GM18858 (cell line): ENCODE results near the gene PPP1R14C.
"Not testable (repeated sequence)": the region's sequence is repeated elsewhere in the genome, so short reads cannot be mapped to it uniquely, and the experiment has no call there.

ENCODE experiments used
- ATAC-seq: cut with Tn5 transposase; IDR thresholded peaks from one replicate; pipeline ENCODE4 v1.9.1; 2021; ENCODE audit not compliant: unreplicated experiment

The PPP1R14C gene

GRCh38 chr6:150212778-150213177 lies 69.9 kb downstream of the PPP1R14C start:
- ATAC-seq, result no peak

DNA sequence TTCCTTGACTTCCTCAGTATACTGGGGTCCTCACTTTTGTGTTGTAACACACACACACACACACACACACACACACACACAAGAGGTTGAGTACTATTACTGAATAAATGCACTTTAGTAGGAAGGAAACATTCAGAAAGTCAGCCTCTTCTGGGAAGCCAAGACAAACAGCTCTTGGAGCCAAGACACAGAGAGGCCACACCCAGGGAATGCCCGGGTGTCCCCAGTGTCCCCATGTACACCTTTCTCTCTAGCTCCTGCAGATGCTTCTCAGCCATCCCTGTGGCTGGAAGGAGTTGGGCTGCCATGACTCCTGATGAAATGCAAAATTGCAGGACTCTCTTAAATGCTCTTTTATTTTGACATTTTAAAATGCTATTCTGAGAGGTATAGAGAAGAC lies 70.5 kb downstream of the PPP1R14C start:
- no peak for ATAC-seq

- ATAC-seq, result no peak
Measured at GRCh38 chr6:150214310-150214709, 71.5 kb downstream of the PPP1R14C start.

- no peak for ATAC-seq
Measured at GRCh38 chr6:150220634-150221551, 78.0 kb downstream of the PPP1R14C start.

DNA sequence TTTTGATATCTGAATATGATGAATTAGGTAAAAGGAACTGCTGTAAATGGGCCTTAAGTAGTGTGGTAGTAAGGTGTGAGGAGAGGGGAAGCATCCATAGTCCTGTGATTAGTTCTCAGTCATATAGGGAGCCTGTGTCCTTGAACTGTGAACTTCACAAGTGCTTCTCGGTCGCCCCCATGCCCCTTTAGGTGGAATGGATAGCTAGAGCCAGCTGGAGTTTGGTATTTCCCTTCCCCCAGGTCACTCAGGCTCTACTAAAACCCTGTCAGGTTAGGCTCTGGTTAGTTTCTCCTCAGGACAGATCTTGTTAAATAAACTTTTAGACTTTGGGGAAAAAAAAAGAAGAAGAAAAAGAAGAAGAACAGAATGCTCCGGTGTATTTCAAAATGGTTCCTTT lies 82.0 kb downstream of the PPP1R14C start:
- ATAC-seq, result no peak

DNA sequence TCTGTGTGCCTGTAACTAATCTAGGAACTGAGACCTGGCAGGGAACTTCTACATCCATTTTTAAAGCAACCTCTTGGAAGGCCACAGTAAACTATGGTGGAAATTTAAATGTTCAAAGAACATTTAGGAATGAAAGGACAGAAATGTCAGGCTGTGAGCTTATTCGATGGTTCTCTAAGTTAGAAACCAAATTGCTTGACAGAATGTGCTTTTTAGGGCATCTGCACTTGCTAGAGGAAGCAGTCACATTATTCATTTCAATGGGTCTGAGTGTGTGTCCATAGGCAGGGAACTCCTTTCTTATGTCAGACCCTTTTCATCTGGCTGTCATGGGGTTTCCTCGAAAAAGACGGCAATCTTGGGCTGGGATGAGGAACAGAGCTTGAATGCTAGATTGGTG lies 84.4 kb downstream of the PPP1R14C start:
- ATAC-seq, result no peak

DNA sequence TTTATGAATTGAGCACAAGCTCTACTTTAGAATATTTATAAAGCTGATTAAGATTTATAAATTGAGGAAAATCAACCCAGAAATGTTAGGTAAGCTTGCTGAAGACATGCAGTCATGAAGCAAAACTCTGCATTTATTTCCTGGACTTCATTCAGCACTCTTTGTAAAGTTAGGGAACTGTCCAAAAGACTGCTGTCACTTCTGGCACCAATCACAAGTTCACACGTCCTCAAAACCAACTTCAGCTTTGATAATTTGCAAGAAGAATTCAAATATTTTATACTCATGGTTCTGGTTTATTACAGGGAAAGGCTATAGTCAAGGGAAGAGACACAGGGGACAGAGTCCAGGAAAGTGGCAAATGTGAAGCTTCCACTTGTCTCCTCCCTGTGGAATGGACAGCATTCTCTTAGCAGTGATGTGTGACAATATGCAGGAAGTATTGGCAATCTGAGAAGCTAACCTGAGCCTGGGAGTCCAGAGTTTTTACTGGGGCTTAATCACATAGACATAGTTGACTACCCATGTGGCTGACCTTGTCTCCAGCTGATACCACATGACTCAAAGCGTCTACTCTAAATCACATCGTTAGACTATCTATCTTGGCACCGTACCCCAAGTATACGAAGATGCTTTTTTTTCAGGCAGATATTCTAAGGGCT lies 85.4 kb downstream of the PPP1R14C start:
- no peak for ATAC-seq

DNA sequence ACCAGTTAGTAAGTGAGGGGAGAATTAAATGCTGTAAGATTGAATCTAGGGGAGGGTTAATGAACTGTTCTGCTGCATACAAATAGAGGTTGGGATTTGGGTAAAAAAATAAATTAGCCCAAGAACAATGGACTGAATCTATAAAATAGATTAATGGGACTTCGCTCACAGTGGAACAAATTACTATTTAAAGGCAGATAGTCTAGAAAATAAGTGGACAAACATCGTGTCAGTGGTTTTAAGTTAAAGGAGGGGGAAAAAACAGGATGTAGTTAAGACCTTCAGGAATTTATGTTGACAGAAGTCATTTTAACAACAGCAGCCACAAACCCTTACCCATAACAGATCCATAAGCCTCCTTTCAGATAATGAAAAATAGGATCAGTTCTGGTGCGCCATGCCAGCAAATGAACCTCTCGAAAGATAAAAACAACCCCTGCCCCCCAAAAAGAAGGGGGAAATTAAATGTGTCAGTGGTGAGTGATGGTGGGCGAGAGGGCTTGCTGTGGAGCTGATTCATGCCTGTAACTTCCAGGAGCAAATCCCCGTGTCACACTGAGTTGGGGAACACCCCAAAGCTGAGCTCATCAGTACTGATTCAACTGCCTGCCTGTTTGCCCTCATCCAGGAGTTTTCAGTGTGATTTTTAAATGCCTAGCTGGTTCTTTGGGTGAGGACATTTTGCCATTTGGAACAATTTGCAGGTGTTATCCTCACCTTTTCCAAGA lies 86.8 kb downstream of the PPP1R14C start:
- no peak for ATAC-seq

DNA sequence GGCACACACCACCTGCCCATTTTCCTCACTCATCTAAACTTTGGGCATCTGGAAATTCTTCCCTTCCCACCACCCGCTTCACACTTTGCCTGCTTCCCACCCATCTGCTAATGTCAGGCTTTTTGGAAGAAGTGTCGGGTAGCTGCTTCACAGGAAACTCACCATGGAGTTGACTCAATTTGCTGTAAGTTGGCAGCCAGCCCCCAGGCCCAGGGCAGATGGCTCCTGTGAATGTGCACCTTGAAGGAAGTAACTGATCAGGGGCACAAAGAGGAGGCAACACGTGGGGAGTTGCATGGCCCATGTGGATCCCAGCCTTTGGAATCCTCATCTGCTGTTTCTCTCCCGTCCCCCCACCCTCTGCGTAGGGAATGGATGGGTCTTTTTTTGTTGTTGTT lies 87.3 kb downstream of the PPP1R14C start:
- no peak for ATAC-seq

DNA sequence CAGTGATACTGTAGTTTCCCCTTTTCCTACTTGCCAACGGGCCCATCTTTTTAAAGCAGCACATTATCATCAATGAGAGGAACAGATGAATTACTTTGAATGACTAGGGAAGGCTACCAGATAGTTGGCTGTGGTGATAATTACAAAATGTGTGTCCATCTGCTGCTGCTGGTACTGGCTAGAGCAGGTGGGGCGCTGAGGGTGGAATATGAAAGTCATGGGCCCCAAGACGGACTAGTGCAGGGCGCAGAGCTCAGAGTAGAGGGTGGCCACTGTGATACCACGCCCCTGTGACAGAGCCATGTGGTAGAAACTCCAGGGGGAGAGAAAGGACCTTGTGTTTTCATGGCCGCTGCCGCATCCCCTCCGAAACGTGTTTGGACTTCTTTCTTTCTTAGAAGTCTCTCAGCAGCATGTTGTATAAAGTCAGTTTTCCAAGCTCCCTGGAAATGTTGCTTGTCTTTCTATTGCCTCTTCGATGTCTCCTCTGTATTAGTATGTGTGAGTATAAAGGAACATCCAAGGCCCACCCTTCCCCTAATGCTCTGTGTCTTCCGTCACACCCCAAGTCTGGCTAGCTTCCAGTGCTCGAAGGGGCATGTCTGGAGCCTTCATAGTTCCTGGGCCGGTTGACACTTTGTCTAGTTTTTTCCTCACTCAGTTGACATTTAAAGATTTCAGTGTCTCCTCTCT lies 88.1 kb downstream of the PPP1R14C start:
- no peak for ATAC-seq

- ATAC-seq, result no peak
Measured at GRCh38 chr6:150231525-150231850, 88.6 kb downstream of the PPP1R14C start.

GRCh38 chr6:150233843-150234269 lies 91.0 kb downstream of the PPP1R14C start:
- ATAC-seq, result no peak

DNA sequence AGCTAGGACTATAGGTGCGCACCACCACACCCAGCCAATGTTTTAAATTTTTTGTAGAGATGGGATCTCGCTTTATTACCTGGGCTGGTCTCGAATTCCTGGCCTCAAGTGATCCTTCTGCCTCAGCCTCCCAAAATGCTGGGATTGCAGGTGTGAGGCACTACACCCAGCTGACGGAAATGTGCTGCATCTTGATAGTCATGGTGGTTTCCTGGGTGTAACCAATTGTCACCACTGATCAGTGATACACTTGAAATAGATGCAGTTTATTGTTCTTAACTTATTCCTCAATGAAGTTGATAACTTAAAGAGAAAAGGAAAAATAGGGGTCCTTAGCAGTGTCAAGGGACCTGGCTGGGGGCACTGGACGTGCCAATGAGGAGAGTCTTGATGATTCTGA lies 92.4 kb downstream of the PPP1R14C start:
- no peak for ATAC-seq

DNA sequence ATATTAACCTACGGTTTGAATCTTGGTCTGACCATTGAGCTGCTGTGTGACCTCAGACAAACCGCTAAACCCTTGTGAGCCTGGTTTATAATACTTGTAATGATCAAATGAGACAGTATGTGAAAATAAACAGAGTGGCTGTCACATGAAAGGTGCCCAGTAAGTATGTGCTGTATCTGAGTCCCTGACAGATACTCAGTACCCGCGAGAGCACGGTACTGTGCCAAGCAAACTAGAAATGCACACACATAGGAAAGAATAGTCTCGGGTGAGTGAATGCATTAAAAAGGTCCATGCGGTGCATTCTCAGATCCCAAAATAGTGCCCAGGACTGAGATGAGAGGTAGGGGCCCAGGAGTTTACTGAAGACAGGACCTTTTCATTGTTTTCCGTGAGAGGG lies 93.3 kb downstream of the PPP1R14C start:
- no peak for ATAC-seq

- ATAC-seq, result no peak
Measured at GRCh38 chr6:150236544-150236943, 93.7 kb downstream of the PPP1R14C start.

DNA sequence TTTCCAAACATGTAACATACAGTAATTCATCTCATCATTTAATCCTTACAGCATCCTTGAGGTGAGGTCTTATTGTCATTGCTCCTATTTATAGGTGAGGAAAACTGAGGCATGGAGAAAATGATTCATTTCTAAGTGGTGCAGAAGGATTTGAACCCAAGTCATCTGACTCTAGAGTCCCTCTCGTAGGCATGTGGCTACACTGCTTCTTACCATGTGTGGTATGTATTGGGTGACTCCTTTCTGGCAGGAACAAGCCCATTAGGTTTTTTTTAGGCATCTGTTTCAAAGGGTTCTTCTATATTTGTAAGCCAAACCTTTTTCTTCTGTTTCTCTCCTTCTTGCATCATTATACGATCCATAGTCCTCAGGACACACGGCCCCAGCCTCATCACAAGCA lies 94.8 kb downstream of the PPP1R14C start:
- ATAC-seq, result no peak

- no peak for ATAC-seq
Measured at GRCh38 chr6:150238336-150238741, 95.5 kb downstream of the PPP1R14C start.

DNA sequence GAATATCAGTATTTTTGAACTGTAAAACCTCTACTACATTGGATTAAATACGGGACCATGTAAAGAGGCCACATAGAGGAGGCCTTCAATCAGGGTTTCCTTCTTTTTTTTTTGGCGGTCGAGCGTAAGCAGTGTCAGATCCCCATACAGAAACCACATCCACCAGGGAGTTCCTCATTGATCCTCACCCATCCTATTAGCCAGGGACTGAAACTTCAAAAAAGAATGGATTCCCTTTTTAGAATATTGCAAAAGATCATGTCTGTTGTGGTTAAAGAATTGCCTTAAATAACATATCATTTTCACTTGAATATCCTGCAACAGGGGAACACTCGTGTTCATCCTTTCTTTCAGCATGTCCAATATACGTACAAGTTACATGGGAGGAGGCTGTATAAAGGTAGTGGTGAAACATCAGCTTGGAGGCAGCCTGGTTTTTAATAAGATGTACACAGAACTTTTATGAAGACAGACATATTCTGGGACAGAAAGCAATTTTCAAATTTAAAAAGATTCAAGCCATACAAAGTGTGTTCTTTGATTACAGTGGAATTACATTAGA lies 96.1 kb downstream of the PPP1R14C start:
- ATAC-seq, result no peak

- not testable (repeated sequence) for ATAC-seq
Measured at GRCh38 chr6:150241756-150242155, 98.9 kb downstream of the PPP1R14C start.

DNA sequence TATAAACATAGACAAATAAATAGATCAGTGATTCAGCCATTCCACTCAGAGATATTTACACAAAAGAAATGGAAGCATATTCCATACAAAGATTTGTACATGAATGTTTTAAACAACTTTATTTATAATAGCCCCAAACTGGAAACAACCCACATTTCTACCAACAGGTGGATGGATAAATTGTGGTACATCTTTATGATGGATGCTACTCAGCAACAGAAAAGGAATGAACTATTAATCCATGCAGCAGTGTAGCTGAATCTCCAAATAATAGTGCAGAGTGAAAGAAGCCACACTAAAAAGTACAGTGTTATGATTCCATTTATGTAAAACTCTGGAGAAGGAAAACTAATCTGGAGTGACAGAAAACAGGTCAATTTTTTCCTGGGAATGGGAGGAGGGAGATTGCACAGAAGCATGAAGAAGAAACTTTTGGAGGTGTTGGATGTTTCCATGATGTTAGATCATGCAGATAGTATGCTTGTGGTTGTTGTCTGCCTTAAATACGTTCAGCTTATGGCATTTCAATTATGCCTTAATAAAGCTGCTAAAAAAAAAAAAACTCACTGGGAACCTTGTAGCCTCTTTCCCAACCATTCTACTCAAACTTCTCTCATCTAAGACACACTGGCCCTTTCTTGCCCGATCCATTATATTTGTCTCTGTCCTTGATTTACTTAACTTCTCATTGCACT lies 100.9 kb downstream of the PPP1R14C start:
- ATAC-seq, result no peak
